Sigmoid colon (tissue), 4 donors: ENCODE results near the gene AQP1.

Experiments used
- POLR2AphosphoS5 ChIP-seq, 4 donors: sonication (generic); formaldehyde crosslinking; IDR thresholded peaks; one replicate each; pipeline ENCODE4 v1.6.1; 2017; ENCODE audit warnings: antibody characterized with exemption in 4 of 4
- TF ChIP-seq, protein P1 (sequence below), 4 experiments: fragments of 450-650 bp in 3 of 4; fragments of 200-600 bp in 1 of 4; IDR thresholded peaks; one replicate each; pipeline ENCODE4 v1.5.1; 2016 to 2019; ENCODE audit warnings: antibody characterized with exemption in 4 of 4, mild to moderate bottlenecking in 3 of 4, moderate library complexity in 2 of 4

DNA sequence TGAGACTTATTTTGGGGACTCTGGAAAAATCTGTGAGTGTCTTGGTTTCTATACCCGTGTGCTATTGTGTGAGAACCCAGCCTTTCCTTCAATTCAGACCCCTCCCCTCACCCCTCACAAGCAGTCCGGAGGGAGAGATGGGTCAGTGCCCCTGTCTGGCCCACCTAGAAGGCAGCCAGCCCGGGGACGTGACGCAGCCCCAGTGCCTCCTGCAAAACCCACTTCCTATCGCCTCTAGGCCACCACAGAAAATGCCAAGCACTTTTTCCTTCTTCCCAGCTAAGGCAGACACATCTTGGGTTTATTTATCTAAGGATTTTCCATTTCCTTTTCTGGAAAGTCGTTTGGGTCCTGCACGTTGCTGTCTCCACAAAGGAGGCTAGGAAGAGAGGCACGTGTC, 11.6 kb upstream of the AQP1 start:
- TF ChIP-seq, protein P1, sequence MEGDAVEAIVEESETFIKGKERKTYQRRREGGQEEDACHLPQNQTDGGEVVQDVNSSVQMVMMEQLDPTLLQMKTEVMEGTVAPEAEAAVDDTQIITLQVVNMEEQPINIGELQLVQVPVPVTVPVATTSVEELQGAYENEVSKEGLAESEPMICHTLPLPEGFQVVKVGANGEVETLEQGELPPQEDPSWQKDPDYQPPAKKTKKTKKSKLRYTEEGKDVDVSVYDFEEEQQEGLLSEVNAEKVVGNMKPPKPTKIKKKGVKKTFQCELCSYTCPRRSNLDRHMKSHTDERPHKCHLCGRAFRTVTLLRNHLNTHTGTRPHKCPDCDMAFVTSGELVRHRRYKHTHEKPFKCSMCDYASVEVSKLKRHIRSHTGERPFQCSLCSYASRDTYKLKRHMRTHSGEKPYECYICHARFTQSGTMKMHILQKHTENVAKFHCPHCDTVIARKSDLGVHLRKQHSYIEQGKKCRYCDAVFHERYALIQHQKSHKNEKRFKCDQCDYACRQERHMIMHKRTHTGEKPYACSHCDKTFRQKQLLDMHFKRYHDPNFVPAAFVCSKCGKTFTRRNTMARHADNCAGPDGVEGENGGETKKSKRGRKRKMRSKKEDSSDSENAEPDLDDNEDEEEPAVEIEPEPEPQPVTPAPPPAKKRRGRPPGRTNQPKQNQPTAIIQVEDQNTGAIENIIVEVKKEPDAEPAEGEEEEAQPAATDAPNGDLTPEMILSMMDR (IDR thresholded peaks at IDR 0.05) = no peak
- no peak for TF ChIP-seq POLR2AphosphoS5 (IDR thresholded peaks at IDR 0.05)
